Measurements from ENCODE around the gene CSPG5.

Gene CSPG5

GRCh38 chr3:47613722-47614121 is 35.1 kb upstream of the CSPG5 start:
- in situ Hi-C loops (cut with MboI; ENCODE audit: low pct_unique_long_range_greater_than_20kb, low sequenced_read_pairs, unreplicated experiment) = no loop called here
- TF ChIP-seq, protein P1, sequence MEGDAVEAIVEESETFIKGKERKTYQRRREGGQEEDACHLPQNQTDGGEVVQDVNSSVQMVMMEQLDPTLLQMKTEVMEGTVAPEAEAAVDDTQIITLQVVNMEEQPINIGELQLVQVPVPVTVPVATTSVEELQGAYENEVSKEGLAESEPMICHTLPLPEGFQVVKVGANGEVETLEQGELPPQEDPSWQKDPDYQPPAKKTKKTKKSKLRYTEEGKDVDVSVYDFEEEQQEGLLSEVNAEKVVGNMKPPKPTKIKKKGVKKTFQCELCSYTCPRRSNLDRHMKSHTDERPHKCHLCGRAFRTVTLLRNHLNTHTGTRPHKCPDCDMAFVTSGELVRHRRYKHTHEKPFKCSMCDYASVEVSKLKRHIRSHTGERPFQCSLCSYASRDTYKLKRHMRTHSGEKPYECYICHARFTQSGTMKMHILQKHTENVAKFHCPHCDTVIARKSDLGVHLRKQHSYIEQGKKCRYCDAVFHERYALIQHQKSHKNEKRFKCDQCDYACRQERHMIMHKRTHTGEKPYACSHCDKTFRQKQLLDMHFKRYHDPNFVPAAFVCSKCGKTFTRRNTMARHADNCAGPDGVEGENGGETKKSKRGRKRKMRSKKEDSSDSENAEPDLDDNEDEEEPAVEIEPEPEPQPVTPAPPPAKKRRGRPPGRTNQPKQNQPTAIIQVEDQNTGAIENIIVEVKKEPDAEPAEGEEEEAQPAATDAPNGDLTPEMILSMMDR (IDR thresholded peaks at IDR 0.05; ENCODE audit: extremely low read depth, insufficient read depth, missing control alignments) = no peak
- DNase-seq (ENCODE audit: low spot score) = no peak

- TF ChIP-seq, protein P1 (IDR thresholded peaks at IDR 0.05; ENCODE audit: extremely low read depth, insufficient read depth, missing control alignments) = no peak
- in situ Hi-C loops (cut with MboI; ENCODE audit: low pct_unique_long_range_greater_than_20kb, low sequenced_read_pairs, unreplicated experiment) = no loop called here
- DNase-seq (ENCODE audit: low spot score) = no peak
Measured at GRCh38 chr3:47612879-47613278, 34.2 kb upstream of the CSPG5 start.

DNA sequence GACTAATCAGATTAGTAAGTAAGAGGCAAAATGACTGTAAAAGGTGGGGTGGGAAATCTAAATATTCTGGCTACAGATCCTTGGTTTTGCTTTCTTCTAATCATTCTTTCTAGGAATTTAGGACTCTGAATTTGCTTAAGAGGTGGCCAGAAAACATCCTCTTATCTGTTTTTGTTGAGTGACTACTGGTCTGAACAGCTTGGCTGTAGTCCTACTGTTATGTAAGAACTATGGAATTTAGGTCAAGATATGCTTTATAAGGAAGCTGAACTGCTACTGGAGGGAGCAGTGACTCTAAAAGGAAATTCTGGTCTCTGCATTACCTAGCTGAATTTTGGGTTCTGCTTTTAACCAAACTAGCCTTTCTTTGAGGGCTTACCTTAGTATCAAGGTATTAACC is 33.5 kb upstream of the CSPG5 start:
- TF ChIP-seq, protein P1 (IDR thresholded peaks at IDR 0.05; ENCODE audit: extremely low read depth, insufficient read depth, missing control alignments) = no peak
- in situ Hi-C loops (cut with MboI; ENCODE audit: low pct_unique_long_range_greater_than_20kb, low sequenced_read_pairs, unreplicated experiment) = no loop called here
- no peak for DNase-seq (ENCODE audit: low spot score)

GRCh38 chr3:47611576-47611975 is 32.9 kb upstream of the CSPG5 start:
- TF ChIP-seq, protein P1 (IDR thresholded peaks at IDR 0.05; ENCODE audit: extremely low read depth, insufficient read depth, missing control alignments) = no peak
- in situ Hi-C loops (cut with MboI; ENCODE audit: low pct_unique_long_range_greater_than_20kb, low sequenced_read_pairs, unreplicated experiment) = no loop called here
- DNase-seq (ENCODE audit: low spot score) = no peak

DNA sequence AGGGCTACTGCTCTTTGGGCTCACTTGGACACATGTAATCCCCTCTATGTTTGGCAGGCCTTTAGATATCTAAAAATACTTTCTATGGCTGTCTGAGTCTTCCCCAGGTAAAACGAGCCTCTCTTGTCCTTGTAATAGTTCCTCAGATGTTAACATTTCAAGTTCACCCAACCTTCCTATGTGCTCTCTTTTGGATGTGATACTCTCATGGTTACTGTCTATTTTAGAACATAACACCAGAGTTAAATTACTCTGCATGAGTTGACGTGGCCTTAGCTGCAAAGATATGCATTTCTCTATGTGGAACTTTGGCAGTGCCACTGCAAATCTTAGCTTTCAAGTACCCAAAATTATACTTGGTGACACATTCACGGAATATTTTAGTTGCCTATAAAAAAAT is 31.9 kb upstream of the CSPG5 start:
- in situ Hi-C loops (cut with MboI; ENCODE audit: low pct_unique_long_range_greater_than_20kb, low sequenced_read_pairs, unreplicated experiment) = no loop called here
- TF ChIP-seq, protein P1 (IDR thresholded peaks at IDR 0.05; ENCODE audit: extremely low read depth, insufficient read depth, missing control alignments) = no peak
- DNase-seq (ENCODE audit: low spot score) = no peak

- in situ Hi-C loops (cut with MboI; ENCODE audit: low pct_unique_long_range_greater_than_20kb, low sequenced_read_pairs, unreplicated experiment) = no loop called here
Measured at GRCh38 chr3:47607335-47607734, 28.7 kb upstream of the CSPG5 start.

More at GRCh38 chr3:47607335-47607734, 28.7 kb upstream of the CSPG5 start:
- DNase-seq (ENCODE audit: low spot score) = no peak
- TF ChIP-seq, protein P1 (IDR thresholded peaks at IDR 0.05; ENCODE audit: extremely low read depth, insufficient read depth, missing control alignments) = no peak

Measured in GM13977 (cell line).